ENCODE data around the gene NFIB.

DNA sequence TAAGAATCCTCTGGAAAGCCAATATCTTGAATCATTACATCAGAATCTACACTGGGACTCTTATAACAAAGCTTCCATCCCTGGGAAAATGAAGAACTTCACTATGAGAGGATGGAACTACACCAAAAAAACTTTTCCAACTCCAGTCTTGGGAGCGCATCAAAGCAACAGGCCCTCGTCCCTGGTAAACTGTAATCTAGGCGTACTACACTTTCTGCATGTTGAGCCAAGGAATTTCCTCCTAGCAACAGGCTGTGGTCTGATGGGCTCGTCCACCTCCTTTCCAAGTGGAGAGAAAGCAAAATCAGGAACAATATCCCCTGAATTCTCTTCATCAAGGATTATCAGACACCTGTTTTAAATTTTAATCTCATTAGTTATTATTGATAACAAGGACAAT is 94.1 kb downstream of the NFIB start:
- TF ChIP-seq, protein P1, sequence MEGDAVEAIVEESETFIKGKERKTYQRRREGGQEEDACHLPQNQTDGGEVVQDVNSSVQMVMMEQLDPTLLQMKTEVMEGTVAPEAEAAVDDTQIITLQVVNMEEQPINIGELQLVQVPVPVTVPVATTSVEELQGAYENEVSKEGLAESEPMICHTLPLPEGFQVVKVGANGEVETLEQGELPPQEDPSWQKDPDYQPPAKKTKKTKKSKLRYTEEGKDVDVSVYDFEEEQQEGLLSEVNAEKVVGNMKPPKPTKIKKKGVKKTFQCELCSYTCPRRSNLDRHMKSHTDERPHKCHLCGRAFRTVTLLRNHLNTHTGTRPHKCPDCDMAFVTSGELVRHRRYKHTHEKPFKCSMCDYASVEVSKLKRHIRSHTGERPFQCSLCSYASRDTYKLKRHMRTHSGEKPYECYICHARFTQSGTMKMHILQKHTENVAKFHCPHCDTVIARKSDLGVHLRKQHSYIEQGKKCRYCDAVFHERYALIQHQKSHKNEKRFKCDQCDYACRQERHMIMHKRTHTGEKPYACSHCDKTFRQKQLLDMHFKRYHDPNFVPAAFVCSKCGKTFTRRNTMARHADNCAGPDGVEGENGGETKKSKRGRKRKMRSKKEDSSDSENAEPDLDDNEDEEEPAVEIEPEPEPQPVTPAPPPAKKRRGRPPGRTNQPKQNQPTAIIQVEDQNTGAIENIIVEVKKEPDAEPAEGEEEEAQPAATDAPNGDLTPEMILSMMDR (IDR thresholded peaks at IDR 0.05) = no peak
- no peak for TF ChIP-seq EZH2 (IDR thresholded peaks at IDR 0.05)
